ENCODE measurements around the gene PMEPA1.

PMEPA1 gene

GRCh38 chr20:57677584-57677982 lies 32.2 kb downstream of the PMEPA1 start:
- no peak for DNase-seq

GRCh38 chr20:57676589-57677583 lies 32.9 kb downstream of the PMEPA1 start:
- peak in 1 of 58 donors; percentile 10 for DNase-seq

GRCh38 chr20:57675773-57676172 lies 34.0 kb downstream of the PMEPA1 start:
- DNase-seq, result no peak

- DNase-seq, result no peak
Measured at GRCh38 chr20:57672953-57673575, 36.8 kb downstream of the PMEPA1 start.

GRCh38 chr20:57672164-57672563 lies 37.7 kb downstream of the PMEPA1 start:
- DNase-seq, result peak in 12 of 58 donors; percentile 16 to 41 (median 24)

- DNase-seq, result no peak
Measured at GRCh38 chr20:57671662-57672061, 38.2 kb downstream of the PMEPA1 start.

- no peak for DNase-seq
Measured at GRCh38 chr20:57671072-57671391, 38.8 kb downstream of the PMEPA1 start.

GRCh38 chr20:57670288-57671071 lies 39.3 kb downstream of the PMEPA1 start:
- DNase-seq, result no peak

- DNase-seq, result no peak
Measured at GRCh38 chr20:57669632-57670031, 40.2 kb downstream of the PMEPA1 start.

- no peak for DNase-seq
Measured at GRCh38 chr20:57667924-57668782, 41.7 kb downstream of the PMEPA1 start.

GRCh38 chr20:57667388-57667787 lies 42.4 kb downstream of the PMEPA1 start:
- no peak for DNase-seq

- no peak for DNase-seq
Measured at GRCh38 chr20:57666834-57667157, 43.0 kb downstream of the PMEPA1 start.

- no peak for DNase-seq
Measured at GRCh38 chr20:57666106-57666833, 43.5 kb downstream of the PMEPA1 start.

- DNase-seq, result no peak
Measured at GRCh38 chr20:57665589-57665971, 44.2 kb downstream of the PMEPA1 start.

- DNase-seq, result no peak
Measured at GRCh38 chr20:57664924-57665588, 44.8 kb downstream of the PMEPA1 start.

GRCh38 chr20:57664476-57664875 lies 45.3 kb downstream of the PMEPA1 start:
- no peak for DNase-seq

GRCh38 chr20:57663681-57664451 lies 45.9 kb downstream of the PMEPA1 start:
- no peak for DNase-seq

- no peak for DNase-seq
Measured at GRCh38 chr20:57663241-57663640, 46.6 kb downstream of the PMEPA1 start.
